SH-SY5Y (cell line): ENCODE measurements around the gene SATB1.

ENCODE experiments used
- GATA2 ChIP-seq: IDR thresholded peaks from 2 replicates; pipeline ENCODE4 v1.6.1; 2011; ENCODE audit warnings: mild to moderate bottlenecking, low read depth, low read length
- GATA3 ChIP-seq: IDR thresholded peaks from 2 replicates; pipeline ENCODE4 v1.6.1; 2011; ENCODE audit warnings: low read depth, mild to moderate bottlenecking, low read length, moderate library complexity

Gene SATB1

DNA sequence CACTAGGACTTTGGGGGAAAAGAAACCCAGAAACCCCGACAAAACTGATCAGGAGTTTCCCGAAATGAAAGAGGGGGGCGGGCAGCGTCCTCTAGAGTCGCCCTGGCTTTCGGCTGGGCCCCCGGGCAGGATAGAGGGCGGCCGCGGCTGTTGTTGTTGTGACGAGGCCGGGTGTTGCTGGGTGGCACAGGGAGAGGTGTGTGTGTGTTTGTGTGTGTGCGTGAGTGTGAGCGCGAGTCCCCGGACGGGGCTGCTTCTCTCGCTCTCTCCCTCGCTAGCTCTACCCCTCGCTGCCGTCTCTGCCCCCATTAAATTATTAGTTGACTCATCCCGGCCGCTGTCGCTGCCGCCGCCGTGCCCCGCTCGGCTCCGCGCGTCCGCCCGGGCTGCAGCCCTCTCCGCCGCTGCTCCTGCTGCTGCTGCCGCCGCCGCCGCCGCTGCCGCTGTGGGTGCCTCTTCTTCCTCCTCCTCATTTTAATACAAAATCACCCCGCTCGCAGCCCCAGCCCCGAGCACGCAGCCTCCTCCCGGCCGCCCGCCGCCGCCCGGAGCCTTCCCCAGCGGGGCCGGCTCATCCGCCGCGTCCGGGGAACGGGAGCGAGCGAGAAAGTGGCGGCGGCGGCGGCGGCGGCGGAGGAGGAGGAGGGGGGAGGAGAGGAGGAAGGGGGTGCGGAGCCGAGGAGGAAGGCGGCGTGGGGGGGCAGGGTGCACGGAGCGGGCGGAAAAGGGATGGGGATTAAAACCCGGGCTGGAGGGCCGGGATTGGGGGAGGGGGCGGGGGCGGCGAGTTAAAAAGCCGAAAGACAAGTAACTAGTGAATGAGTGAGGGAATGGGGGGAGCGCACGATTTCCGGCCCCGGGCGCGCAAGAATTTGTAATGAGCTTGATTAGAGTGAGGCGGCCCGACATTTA is at the start of gene SATB1:
TSS of gene SATB1 (minus strand) at position 611 of the 912 bp plus-strand sequence. CDS start 4,372 bp downstream, outside the sequence.
- TF ChIP-seq GATA2 = no peak

DNA sequence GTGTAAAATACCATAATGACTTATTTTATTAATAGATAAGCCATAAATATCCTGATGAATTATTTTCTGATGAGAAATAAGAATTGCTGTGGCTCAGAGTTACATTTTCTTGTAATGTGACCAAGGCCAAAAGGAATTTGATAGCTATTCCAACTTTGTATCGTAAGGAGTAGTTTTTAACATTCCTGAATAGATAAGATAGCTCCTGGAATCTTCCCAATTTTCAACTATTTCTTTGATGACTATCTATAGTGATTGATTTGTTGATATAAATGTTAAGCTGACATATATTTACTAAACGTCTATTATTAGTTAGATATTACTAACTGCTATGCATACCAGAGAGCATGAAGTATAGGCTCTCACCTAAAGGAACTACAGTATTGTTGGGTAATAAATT is 49.1 kb upstream of the SATB1 start:
- TF ChIP-seq GATA2 (no peak), GATA3 (no peak)

DNA sequence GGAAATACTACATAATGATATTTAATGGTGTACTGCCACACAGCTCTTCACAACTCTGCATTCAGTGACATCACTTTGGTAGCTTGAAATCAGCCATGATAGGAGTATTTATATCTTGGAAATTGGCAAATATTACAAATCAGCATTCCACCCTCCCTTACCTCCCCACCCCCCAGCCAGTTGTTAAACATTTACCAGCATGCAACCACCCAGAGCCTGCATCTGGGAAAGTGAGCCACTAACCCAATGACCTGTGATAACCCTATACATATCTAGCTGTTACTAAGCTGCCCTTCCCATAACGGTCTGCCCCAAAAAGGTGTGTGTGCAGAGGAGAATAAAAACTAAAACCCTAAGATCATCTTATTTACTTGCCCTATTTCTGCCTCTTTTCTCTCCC is 44.6 kb upstream of the SATB1 start:
- TF ChIP-seq GATA3 = no peak
- no peak for TF ChIP-seq GATA2

DNA sequence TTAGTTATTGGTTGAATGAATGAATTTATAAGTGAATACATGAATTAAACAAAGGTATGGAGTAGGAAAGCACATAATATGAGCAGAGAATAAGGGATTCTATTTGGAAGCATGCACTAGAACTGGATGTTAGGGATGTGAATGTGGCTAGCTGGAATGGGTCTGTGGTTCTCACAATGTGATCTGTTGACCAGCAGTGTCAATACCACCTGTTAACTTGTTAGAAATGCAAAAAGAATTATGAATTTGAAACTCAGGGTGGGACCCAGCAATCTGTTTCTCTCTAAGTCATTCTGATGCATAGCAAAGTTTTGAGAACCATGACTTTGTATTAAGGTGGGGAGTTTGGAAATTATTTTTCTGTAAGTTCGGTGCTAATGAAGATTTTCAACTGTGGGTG is 41.0 kb upstream of the SATB1 start:
- TF ChIP-seq GATA2 (no peak), GATA3 (no peak)

DNA sequence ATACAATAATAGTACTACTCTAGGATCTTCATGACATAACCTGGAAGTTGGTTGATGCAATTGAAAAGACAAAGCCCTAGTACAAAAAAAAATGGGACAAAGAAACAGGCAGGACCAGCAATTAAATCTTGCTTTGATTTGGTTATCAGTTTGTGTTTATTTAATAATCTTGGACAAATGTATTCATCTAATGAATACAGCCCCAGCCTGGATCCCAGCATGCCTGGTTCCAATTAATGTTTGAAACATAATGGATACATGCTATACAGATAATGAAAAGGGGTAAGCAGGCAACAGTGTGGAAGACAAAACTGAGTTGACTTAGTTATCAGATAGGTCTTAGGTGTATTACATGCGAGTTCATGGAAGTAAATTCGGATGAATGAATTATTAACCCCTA is 29.6 kb upstream of the SATB1 start:
- TF ChIP-seq GATA3 = no peak

DNA sequence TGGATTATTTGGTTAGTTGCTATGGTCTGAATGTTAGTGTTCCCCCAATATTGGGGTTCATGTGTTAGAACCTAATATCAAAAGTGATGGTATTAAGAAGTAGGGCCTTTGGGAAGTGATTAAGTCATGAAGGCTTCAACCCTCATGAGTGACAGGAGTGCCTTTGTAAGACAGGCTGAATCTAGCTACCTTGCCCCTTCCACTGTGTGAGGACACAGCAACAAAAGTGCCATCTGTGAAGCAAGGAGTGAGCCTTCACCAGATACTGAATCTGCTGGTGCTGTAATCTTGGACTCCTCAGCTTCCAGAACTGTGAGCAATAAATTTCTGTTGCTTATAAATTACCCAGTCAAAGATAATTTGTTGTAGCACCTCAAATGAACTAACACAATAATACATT is 22.6 kb upstream of the SATB1 start:
- TF ChIP-seq GATA2 = no peak
- TF ChIP-seq GATA3 = no peak

DNA sequence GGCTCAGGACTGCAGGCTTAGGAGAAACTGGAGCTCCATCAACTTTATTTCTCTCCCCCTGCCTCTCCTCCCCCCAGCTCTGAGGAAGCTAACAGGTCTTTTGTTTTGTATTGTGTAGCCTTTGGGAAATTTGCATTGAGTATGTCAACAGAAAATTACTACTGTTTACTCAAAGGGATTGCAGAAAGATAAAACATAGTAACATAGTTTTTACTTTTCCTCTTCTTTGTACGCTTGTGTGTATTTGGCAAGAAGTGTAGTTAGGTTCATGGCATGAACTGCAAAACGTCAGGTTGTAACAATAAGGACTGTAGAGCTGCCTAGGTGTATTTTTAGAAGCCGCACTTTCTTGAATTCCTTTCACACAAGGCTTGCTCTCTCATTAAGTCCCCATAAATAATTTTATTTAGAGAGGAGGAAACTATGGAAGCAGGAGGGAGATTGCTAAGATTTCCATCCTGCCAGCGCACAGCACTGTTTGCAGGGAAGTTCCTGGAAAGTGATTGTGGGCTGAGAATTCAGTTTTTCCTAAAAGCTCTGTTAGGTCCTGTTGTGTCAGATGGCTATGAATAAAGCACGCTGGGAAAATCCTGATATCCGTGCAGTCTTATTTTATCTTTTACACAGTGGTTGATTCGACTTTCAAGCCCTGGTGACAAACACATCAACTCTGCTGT is 21.1 kb upstream of the SATB1 start:
- TF ChIP-seq GATA3 (no peak), GATA2 (no peak; the same call in 1 of the 2 replicates)

DNA sequence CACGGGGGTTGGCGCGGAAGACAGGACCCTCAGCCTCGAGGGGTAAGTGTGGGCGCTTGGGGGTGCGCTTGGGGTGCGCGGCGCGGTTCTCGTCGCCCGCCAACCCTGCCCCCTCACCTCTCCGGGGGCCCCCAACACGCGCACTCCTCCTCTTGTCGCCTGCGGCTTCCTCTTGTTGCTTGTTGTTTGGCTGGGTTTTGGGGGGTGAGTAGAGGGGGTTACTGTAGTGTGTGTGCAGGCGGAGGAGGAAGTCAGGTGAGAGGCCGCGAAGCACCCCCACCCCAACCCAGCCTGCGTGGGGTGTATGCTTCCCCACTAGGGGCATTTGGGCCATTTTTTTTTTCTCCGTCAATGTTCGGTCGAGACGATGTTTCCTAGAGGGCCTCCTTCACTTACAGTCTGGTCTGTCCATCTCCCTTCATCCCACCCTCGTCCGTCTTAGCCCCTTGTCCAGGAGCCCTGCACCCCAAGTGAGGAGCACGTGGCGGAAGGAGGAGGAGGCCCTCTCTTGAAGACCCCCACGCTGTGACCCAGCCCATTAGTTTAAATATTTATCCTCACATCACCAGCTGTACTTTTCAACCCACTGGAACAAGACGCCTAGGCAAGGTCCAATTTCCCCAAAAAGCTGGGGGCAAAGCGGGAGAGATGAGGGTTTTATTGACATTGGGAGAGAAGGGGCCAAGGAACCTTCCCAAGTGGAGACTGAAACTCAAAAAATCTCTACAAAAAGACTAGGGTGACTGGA is 20.4 kb upstream of the SATB1 start:
- TF ChIP-seq GATA3 (no peak), GATA2 (0 out of 2 replicates have a peak, but pooled peaks have one; percentile 5)

DNA sequence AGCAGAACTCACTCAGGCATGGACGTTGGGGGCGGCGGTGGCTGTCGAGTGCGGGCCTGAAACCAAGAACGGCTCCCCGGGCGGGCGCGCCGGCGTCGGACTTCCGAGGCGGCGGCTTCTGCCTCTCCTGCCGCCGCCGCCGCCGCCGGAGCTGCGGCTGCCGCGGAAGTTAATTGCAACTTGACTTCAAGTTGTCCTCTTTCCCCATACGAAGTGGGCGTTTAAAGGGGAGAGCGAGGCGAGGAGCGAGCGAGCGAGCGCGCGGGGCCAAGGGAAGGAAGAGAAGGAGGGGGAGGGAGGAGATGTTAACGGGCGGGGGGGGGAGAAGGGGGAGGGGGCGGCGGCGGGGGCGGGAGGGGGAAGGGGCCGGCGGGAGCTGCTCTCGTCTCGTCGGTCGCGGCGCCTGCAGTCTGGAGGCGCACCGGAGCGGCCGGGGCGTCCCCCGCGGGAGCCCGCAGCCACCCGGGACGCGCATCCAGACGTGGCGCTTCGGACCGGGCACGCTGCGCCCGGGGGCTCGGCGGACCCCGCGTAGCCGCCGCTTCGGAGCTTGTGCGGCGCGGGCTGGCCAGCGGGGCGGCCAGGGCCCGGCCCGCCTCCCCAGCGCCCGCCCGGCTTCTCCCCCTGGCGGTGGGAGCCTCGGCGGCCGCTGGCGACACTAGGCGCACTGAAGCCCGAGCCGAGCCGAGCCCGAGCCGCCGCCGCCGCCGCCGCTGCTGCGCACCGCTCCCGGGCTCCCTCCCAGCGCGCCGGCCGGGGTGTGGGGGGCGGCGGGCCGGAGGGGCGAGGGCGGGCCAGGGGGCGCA is 19.7 kb upstream of the SATB1 start:
- no peak for TF ChIP-seq GATA2
- no peak for TF ChIP-seq GATA3

DNA sequence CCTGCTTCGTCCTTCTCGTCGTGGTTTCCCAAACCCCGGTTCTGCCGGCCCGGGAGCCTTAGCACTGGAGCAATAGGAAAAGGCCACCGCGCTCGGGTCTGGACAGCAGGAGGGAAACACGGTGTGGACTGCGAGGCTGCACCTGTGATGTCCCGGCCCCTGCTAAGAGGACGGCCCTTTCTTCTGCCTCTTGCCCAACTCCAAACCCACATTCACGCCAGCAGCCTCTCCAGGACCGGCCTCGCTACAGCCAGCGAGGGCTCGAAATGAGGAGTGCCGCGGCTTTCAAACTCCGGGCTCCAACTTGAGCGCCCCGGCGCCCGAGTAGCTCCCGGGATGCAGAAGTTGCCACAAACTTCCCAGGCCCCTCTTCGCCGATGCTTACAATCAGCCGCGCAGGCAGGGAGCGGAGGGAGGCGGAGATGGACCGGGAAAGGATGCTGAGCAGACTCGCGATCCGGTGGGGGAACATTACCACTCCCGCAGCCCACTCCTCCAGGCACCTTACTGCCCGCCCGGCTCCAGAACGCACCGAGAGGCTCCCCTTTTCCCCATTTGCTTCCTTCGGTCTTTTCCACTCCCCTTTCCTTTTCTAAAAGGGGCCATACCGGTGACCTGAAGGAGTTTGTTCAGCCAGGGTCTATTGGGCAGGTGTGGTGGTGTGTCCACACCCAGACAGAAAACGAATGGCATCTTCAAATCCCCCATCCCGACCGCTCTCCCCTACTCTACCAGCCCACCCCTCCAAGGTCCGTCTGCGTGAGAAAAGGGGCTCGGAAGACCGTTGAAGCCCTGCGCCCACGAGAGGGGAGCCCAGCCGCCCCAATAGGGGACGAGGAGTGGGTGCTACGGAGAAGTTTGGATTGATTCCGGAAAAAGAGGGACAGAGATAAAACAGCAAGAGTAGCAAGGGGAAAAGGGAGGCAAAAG is 18.8 kb upstream of the SATB1 start:
- no peak for TF ChIP-seq GATA3
- no peak for TF ChIP-seq GATA2

DNA sequence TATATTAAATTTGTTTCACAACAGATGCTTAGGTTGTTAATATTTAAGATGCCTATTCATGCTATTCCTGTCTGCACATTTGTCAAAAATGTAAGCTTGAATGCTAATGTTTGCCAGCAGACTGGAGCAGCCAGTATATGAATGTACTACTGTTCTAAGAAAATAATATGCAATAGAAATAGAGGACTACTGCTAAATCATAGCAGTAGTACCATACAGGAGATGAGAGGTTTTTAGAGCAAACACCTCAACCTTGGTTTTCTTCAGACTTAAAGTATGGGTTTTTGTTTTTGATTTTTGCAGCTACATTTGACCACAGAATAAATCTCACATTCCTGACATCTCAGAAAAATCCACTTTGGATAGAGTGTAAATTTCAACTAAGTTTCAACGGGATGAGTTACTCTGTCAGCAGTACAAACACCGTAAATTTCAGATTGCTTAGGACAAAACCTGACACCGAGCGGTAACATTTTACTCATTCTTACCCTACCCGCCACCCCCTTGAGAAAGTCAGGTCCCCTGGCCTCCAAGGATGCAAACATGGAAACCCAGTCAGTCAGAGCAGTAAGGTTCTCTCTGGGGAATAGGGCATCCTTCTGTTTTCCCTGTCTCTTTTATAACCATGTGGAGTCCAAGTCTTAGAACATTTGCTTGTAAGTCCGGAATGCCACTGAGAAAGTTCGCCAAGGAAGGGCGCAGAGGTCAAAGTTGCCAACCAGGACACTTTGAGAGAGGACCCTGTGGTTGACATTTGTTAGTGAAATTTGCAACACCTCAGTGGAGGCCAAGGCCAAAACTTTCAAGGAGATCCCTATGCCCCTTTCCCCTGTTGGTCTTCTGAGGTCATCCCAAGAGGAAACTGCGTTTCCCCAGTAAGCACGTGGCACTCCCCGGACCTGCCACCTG is 17.9 kb upstream of the SATB1 start:
- TF ChIP-seq GATA3 (no peak), GATA2 (no peak)

DNA sequence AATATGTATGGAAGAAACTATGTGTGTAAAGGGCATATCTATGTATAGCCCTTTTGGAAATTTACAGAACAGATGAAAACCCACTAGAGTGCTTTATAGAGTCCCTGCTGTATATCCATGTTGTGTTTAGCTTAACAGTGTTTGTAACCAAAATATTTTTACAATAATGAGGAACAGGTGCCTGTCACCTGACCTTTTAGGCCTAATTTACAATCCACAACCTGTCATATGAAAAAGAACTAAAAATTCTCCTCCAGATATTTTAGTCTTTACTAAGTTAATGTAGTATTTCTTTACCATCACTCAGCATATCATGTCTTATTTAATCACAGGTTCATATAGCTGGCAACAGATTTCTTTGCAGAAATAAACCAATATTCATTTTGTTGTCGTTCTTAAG is 16.4 kb upstream of the SATB1 start:
- TF ChIP-seq GATA2 = no peak
- no peak for TF ChIP-seq GATA3
